NT2/D1 (cell line): ENCODE results near the gene DCAF12.

Experiments
- YY1 ChIP-seq: IDR thresholded peaks from 2 replicates; pipeline ENCODE4 v1.6.1; 2011; ENCODE audit not compliant: insufficient read length, insufficient read depth
- ZNF274 ChIP-seq: IDR thresholded peaks from 2 replicates; pipeline ENCODE4 v1.6.1; 2011; ENCODE audit warnings: mild to moderate bottlenecking, low read depth, low read length

DNA sequence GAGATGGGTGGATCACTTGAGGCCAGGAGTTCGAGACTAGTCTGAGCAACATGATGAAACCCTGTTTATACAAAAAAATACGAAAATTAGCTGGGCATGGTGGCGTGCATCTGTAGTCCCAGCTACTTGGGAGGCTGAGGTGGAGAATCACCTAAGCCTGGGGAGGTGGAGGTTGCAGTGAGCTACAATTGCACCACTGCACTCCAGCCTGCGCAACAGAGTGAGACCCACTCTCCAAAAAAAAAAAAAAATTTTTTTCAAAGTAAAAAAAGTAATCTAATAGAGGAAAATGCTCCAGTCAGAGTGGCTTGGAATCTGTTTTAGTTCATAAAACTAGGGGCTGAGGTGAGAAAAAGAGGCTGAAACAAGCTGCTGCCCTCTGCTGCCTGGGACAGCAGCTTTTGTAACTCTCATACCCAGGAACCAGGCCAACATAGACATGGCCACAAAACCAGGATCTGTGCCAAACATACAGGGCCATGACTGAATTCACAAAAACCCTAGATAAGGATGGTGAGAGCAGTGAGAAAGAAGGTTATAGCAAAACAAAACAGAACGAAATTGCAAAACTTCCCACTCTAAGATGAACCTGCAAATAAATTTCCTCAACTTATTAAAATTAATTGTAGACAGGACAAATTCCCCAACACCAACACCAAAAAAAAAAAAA lies 13.1 kb upstream of the DCAF12 start:
- no peak for TF ChIP-seq YY1
- TF ChIP-seq ZNF274 = no peak
